HepG2 (cell line): ENCODE data around the gene CHKB. TPM values are rescaled to one million over a fixed set of nuclear protein-coding genes. Genes with fewer than 3 reads are reported as not detected.

Experiments used
- CC2D1A ChIP-seq: sonication (generic); formaldehyde crosslinking; IDR thresholded peaks from 2 replicates; pipeline ENCODE4 v1.8.1; 2023; ENCODE audit warnings: mild to moderate bottlenecking, missing genetic modification reagents
- FOXM1 ChIP-seq: sonication (generic); formaldehyde crosslinking; IDR thresholded peaks from 2 replicates; pipeline ENCODE4 v1.5.0; 2020; ENCODE audit warnings: missing genetic modification reagents
- GABPA ChIP-seq, 2 experiments: IDR thresholded peaks; 2 replicates each; pipeline ENCODE4 v1.6.1; 2011 to 2016; ENCODE audit warnings: low read depth in 2 of 2, low read length in 1 of 2, missing biosample characterization in 1 of 2, missing genetic modification characterization in 1 of 2
- HDAC2 ChIP-seq: sonication (generic); formaldehyde crosslinking; IDR thresholded peaks from 2 replicates; pipeline ENCODE4 v1.4.0; 2020; ENCODE audit warnings: missing genetic modification reagents
- JUN ChIP-seq: sonication (generic); formaldehyde crosslinking; IDR thresholded peaks from 2 replicates; pipeline ENCODE4 v1.4.0; 2020; ENCODE audit warnings: mild to moderate bottlenecking, missing genetic modification reagents
- KDM1A ChIP-seq: IDR thresholded peaks from 2 replicates; pipeline ENCODE4 v1.6.1; 2016; ENCODE audit warnings: missing compliant biosample characterization
- SKI ChIP-seq: fragments of 450-650 bp; IDR thresholded peaks from one replicate; pipeline ENCODE4 v1.6.1; 2018; ENCODE audit warnings: mild to moderate bottlenecking; ENCODE audit not compliant: partially characterized antibody
- ZNF235 ChIP-seq: sonication (generic); formaldehyde crosslinking; IDR thresholded peaks from 2 replicates; pipeline ENCODE4 v1.8.1; 2023; ENCODE audit warnings: mild to moderate bottlenecking, missing genetic modification reagents, borderline replicate concordance
- ZNF264 ChIP-seq: sonication (generic); formaldehyde crosslinking; IDR thresholded peaks from 2 replicates; pipeline ENCODE4 v1.4.0; 2020; ENCODE audit warnings: missing genetic modification reagents
- ZNF280D ChIP-seq: sonication (generic); formaldehyde crosslinking; IDR thresholded peaks from 2 replicates; pipeline ENCODE4 v1.5.1; 2020; ENCODE audit warnings: mild to moderate bottlenecking, missing genetic modification reagents
- ZNF616 ChIP-seq: sonication (generic); formaldehyde crosslinking; IDR thresholded peaks from 2 replicates; pipeline ENCODE4 v1.5.0; 2020; ENCODE audit warnings: low read depth, mild to moderate bottlenecking, missing genetic modification reagents
- ZNF639 ChIP-seq: conservative IDR thresholded peaks from 2 replicates; pipeline ENCODE4 v1.6.1; 2018; ENCODE audit warnings: missing genetic modification reagents
- ZSCAN21 ChIP-seq: sonication (generic); formaldehyde crosslinking; IDR thresholded peaks from 2 replicates; pipeline ENCODE4 v1.8.0; 2022; ENCODE audit warnings: mild to moderate bottlenecking, missing genetic modification reagents, moderate library complexity, borderline replicate concordance
- polyA plus RNA-seq, 8 experiments: library from polyadenylated mRNA; depleted of rRNA in 3 of 8; stranded (reverse) in 7 of 8; unstranded in 1 of 8; fragments of >200 nt; fragmentation: Illumina TruSeq in 4 of 8; extraction: Trizol in 4 of 8; gene quantifications; 2 replicates each; pipeline versions ENCODE4 v1.2.1 to v1.2.3, GENCODE V29; 2011 to 2016; ENCODE audit warnings: low read depth in 4 of 8, missing spikeins in 1 of 8, mixed read lengths in 1 of 8; ENCODE audit not compliant: insufficient read depth in 1 of 8
- total RNA-seq, 5 experiments: library from RNA; depleted of rRNA; stranded (reverse); fragments of >200 nt; fragmentation: Illumina TruSeq; extraction: Trizol; gene quantifications; 2 replicates each; pipeline ENCODE4 v1.2.3, GENCODE V29; 2016; ENCODE audit warnings: low read depth in 1 of 5
- TF ChIP-seq, protein P1 (sequence below): sonication (generic); formaldehyde crosslinking; IDR thresholded peaks from 2 replicates; pipeline ENCODE4 v1.4.0; 2020; ENCODE audit warnings: mild to moderate bottlenecking, missing genetic modification reagents
- TF ChIP-seq, protein P2 (sequence below): sonication (generic); formaldehyde crosslinking; IDR thresholded peaks from 2 replicates; pipeline ENCODE4 v1.8.1; 2023; ENCODE audit warnings: mild to moderate bottlenecking, missing genetic modification reagents
- TF ChIP-seq, protein P3 (sequence below): sonication (generic); formaldehyde crosslinking; IDR thresholded peaks from 2 replicates; pipeline ENCODE4 v1.5.0; 2020; ENCODE audit warnings: mild to moderate bottlenecking, missing genetic modification reagents
- TF ChIP-seq, protein P4 (sequence below): sonication (generic); formaldehyde crosslinking; IDR thresholded peaks from 2 replicates; pipeline ENCODE4 v1.8.0; 2023; ENCODE audit warnings: mild to moderate bottlenecking, missing genetic modification reagents

Gene CHKB
- total and polyA plus RNA-seq, 2 of the 13 experiments (the other 11 are each of a cell fraction or from before 2014, with no cell fraction given), result 24.5 to 42.7 TPM

DNA sequence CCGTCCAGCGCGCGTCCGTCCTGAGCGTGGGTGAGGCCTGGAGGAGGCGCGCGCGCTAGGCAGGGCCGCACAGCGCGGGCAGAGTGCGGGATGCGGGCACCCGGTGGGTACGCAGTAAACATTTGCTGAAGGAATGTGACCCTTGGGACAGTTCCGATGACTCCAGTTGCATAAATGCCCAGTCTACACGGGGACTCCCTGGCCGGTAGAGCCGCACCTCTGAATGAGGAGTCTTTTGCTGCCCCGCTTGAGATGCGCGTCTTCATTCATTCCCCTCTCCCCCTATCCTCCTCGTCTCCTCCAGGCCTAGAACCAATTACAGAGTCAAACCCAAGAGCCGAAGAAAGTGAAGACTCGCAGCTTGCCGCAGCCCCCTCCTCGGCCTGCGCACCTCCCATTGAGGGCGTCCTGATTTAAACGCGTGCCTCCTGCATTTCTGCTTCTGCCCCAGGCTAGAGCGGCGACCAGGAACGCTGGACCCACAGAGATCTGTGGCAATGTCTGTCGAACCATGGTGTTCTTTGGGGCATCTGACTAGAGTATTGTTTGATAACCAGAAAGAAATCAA, 729 bp upstream of the CHKB start (continued):
- TF ChIP-seq, protein P1, sequence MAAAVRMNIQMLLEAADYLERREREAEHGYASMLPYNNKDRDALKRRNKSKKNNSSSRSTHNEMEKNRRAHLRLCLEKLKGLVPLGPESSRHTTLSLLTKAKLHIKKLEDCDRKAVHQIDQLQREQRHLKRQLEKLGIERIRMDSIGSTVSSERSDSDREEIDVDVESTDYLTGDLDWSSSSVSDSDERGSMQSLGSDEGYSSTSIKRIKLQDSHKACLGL (CRISPR knock-in tag), result 0 out of 2 replicates have a peak, but pooled peaks have one; percentile 10
- TF ChIP-seq ZNF616 (no peak; the same call in 1 of the 2 replicates), ZNF235 (CRISPR knock-in tag) (no peak), ZNF264 (CRISPR knock-in tag) (no peak), JUN (CRISPR knock-in tag) (no peak), HDAC2 (CRISPR knock-in tag) (no peak), SKI (no peak), ZSCAN21 (CRISPR knock-in tag) (no peak), ZNF639 (CRISPR knock-in tag) (no peak), FOXM1 (no peak), GABPA (IDR thresholded peaks at IDR 0.05; ENCODE audit: low read depth, low read length) (no peak), GABPA (CRISPR knock-in tag; IDR thresholded peaks at IDR 0.05; ENCODE audit: low read depth) (no peak), KDM1A (CRISPR knock-in tag) (no peak), ZNF280D (CRISPR knock-in tag) (no peak), CC2D1A (CRISPR knock-in tag) (no peak)
- TF ChIP-seq, protein P2, sequence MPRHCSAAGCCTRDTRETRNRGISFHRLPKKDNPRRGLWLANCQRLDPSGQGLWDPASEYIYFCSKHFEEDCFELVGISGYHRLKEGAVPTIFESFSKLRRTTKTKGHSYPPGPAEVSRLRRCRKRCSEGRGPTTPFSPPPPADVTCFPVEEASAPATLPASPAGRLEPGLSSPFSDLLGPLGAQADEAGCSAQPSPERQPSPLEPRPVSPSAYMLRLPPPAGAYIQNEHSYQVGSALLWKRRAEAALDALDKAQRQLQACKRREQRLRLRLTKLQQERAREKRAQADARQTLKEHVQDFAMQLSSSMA (CRISPR knock-in tag), result no peak
- TF ChIP-seq, protein P3, sequence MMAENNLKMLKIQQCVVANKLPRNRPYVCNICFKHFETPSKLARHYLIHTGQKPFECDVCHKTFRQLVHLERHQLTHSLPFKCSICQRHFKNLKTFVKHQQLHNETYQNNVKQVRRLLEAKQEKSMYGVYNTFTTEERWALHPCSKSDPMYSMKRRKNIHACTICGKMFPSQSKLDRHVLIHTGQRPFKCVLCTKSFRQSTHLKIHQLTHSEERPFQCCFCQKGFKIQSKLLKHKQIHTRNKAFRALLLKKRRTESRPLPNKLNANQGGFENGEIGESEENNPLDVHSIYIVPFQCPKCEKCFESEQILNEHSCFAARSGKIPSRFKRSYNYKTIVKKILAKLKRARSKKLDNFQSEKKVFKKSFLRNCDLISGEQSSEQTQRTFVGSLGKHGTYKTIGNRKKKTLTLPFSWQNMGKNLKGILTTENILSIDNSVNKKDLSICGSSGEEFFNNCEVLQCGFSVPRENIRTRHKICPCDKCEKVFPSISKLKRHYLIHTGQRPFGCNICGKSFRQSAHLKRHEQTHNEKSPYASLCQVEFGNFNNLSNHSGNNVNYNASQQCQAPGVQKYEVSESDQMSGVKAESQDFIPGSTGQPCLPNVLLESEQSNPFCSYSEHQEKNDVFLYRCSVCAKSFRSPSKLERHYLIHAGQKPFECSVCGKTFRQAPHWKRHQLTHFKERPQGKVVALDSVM (CRISPR knock-in tag), result no peak
- TF ChIP-seq, protein P4, sequence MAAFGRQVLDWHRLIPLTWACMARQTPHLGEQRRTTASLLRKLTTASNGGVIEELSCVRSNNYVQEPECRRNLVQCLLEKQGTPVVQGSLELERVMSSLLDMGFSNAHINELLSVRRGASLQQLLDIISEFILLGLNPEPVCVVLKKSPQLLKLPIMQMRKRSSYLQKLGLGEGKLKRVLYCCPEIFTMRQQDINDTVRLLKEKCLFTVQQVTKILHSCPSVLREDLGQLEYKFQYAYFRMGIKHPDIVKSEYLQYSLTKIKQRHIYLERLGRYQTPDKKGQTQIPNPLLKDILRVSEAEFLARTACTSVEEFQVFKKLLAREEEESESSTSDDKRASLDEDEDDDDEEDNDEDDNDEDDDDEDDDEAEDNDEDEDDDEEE (CRISPR knock-in tag), result no peak; the same call in 1 of the 2 replicates
